HG03159 (cell line): ENCODE data around the gene NR2C2AP.

Source experiments
- ATAC-seq: cut with Tn5 transposase; IDR thresholded peaks from one replicate; pipeline ENCODE4 v1.9.1; 2021; ENCODE audit warnings: mild to moderate bottlenecking, moderate library complexity; ENCODE audit not compliant: unreplicated experiment

NR2C2AP gene

DNA sequence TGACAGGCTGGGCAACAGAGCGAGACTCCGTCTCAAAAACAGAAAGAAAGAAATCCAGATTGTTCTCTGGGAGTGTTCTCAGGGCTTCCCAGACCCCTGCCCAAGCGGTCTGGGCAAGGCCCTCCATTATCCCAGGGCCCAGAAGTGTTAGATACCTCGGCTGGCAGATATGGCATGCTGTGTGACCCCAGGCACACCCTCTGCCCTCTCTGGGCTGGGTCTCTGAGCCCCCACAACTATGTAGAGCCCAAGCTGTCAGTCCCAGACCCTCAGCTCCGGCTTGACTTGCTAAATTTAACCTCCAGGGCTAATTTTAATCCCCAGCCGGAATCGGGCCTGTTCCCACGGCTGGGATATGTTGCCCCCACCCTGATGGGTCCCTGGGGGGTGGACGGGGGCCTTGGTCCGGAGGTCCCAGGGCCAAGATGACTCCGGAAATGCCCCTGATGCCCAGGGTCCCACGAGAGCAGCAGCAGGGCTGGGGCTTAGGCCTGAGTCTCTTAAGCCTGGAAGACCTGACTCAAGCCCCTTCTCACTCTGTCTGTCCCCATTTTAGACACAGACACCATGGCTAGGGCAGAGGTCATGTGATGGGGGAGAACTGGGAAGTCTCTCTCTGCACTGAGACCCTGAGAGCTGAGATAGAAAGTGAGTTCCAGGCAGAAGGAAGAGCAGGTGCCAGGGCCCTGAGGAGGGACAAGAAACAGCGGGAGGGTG, 50.4 kb downstream of the NR2C2AP start:
- ATAC-seq: no peak

DNA sequence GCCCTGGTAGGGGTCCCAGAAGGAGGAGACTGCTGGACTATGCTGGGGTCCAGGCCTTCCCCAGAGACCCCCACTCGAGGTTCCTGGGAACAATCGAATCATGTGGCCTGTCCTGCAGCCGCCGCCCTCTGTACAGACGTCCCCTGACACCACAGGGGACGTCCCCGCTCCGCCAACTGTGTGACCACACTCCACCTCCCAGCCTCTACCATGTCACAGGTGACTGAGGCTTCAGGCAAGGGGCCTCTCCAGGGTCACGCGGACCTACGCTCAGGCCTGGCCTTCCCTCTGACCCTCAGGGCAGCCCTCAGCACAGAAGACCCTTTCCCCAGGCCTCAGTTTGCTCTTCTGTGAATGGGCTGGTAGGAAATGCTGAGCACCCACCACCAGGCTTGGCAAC, 51.8 kb downstream of the NR2C2AP start:
- ATAC-seq: no peak
